ENCODE data around the gene ING2.
"Not testable (repeated sequence)": the region's sequence is repeated elsewhere in the genome, so short reads cannot be mapped to it uniquely, and the experiment has no call there.

DNA sequence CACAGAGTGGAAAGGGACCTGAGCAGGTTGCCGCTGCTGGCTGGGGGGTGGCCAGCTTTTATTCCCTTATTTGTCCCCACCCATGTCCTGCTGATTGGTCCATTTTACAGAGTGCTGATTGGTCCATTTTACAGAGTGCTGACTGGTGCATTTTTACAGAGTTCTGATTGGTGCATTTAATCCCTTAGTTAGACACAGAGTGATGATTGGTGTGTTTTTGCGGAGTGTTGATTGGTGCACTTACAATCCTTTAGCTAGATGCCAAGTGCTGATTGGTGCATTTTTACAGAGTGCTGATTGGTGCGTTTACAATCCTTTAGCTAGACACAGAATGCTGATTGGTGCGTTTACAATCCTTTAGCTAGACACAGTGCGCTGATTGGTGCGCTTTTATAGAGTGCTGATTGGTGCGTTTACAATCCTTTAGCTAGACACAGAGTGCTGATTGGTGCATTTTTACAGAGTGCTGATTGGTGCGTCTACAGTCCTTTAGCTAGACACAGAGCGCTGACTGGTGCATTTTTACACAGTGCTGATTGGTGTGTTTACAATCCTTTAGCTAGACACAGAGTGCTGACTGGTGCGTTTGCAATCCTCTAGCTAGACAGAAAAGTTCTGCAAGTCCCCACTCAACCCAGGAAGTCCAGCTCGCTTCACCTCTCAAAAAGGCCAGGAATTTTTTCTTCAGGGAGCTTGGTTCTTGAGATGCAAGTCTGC, 40.8 kb upstream of the ING2 start:
- not testable (repeated sequence) for TF ChIP-seq CTCF, POLR2A (IDR thresholded peaks at IDR 0.05)
